Endothelial cell of umbilical vein (primary cell): ENCODE data around the gene C2orf42. TPM values are rescaled to one million over a fixed set of nuclear protein-coding genes. Genes with fewer than 3 reads are reported as not detected.
A peak's percentile ranks its signal among the peaks of the same experiment; 100 is the strongest.

Source experiments
- BruUV-seq: library from RNA; stranded (reverse); fragments of 400-500 nt; replicated peaks from 2 replicates; lab custom pipeline; 2021; lab: Mats Ljungman, UMichigan
- CTCF ChIA-PET: fragments of 300-600, 350-600 bp; sonication (Branson Sonifier 250); formaldehyde crosslinking; loops from one replicate; lab custom pipeline; 2021; ENCODE audit warnings: antibody characterized with exemption, inconsistent platforms; lab: Charles Lee
- POLR2A ChIA-PET: fragments of 300-600, 350-600 bp; sonication (Branson Sonifier 250); formaldehyde crosslinking; loops from one replicate; lab custom pipeline; 2021; ENCODE audit warnings: antibody characterized with exemption, inconsistent platforms; lab: Charles Lee
- DNase-seq: peaks from one replicate; pipeline ENCODE4 v3.0.0-alpha.2; 2011; ENCODE audit warnings: low read depth, low spot score
- FAIRE-seq: peaks from 2 replicates; lab custom pipeline; 2011; peaks lifted over from hg19 to GRCh38; lab: Jason Lieb, UNC
- H2AFZ ChIP-seq: 2 replicates; pipeline ENCODE4 v1.6.0; 2012; ENCODE audit warnings: low read depth, low read length, control low read depth, inconsistent platforms
- H3K27ac ChIP-seq: 2 replicates; pipeline ENCODE4 v1.5.1; 2011; ENCODE audit warnings: low read depth, mild to moderate bottlenecking, control low read depth, low read length, moderate library complexity; ENCODE audit not compliant: insufficient read depth
- H3K27me3 ChIP-seq, 2 experiments: 2 replicates each; pipeline versions ENCODE4 v1.6.0 to v1.6.1; 2011; ENCODE audit warnings: low read length in 2 of 2, mixed read lengths in 1 of 2; ENCODE audit not compliant: control insufficient read depth in 2 of 2, insufficient read depth in 2 of 2
- H3K36me3 ChIP-seq, 2 experiments: 2 replicates in 1 of 2; 3 replicates in 1 of 2; pipeline ENCODE4 v1.5.1; 2011; ENCODE audit warnings: low read length in 2 of 2, mild to moderate bottlenecking in 1 of 2, moderate library complexity in 1 of 2; ENCODE audit not compliant: control insufficient read depth in 2 of 2, insufficient read depth in 2 of 2; ENCODE audit errors: extremely low read depth in 1 of 2
- H3K4me1 ChIP-seq: 3 replicates; pipeline ENCODE4 v1.5.1; 2011; ENCODE audit warnings: mild to moderate bottlenecking, low read length; ENCODE audit not compliant: control insufficient read depth, insufficient read depth; ENCODE audit errors: extremely low read depth
- H3K4me2 ChIP-seq: 2 replicates; pipeline ENCODE4 v1.6.1; 2011; ENCODE audit warnings: low read length, control low read depth, mixed read lengths; ENCODE audit not compliant: insufficient read depth
- H3K4me3 ChIP-seq, 3 experiments: fragments of 200-600 bp in 1 of 3; sonication (generic), shearing (Covaris generic) in 1 of 3; replicated peaks in 1 of 3; 2 replicates each; pipeline ENCODE4 v1.5.1; 2011 to 2016; ENCODE audit warnings: control low read depth in 3 of 3, low read length in 3 of 3, mild to moderate bottlenecking in 2 of 3, inconsistent platforms in 1 of 3, low read depth in 1 of 3, moderate library complexity in 1 of 3; ENCODE audit not compliant: insufficient read depth in 1 of 3
- H3K79me2 ChIP-seq: 2 replicates; pipeline ENCODE4 v1.6.0; 2012; ENCODE audit warnings: low read length, inconsistent platforms; ENCODE audit not compliant: control insufficient read depth, insufficient read depth
- H3K9ac ChIP-seq: replicated peaks from 2 replicates; pipeline ENCODE3; 2011; ENCODE audit warnings: low read length, control low read depth; ENCODE audit not compliant: insufficient read depth; ENCODE audit errors: extremely low read depth
- H3K9me1 ChIP-seq: replicated peaks from 3 replicates; pipeline ENCODE4 v1.6.0; 2011; ENCODE audit warnings: mild to moderate bottlenecking, low read length; ENCODE audit not compliant: control insufficient read depth, insufficient read depth; ENCODE audit errors: extremely low read depth
- H3K9me3 ChIP-seq: replicated peaks from 2 replicates; pipeline ENCODE4 v1.5.1; 2012; ENCODE audit warnings: low read length, inconsistent platforms; ENCODE audit not compliant: control insufficient read depth, insufficient read depth
- H4K20me1 ChIP-seq: replicated peaks from 2 replicates; pipeline ENCODE3; 2011; ENCODE audit warnings: mild to moderate bottlenecking, low read length; ENCODE audit not compliant: control insufficient read depth, insufficient read depth; ENCODE audit errors: extremely low read depth
- EZH2 ChIP-seq: IDR thresholded peaks from 2 replicates; pipeline ENCODE4 v1.6.1; 2012; ENCODE audit warnings: borderline replicate concordance, low read depth, mild to moderate bottlenecking, moderate library complexity, low read length, inconsistent platforms; ENCODE audit not compliant: severe bottlenecking
- FOS ChIP-seq: IDR thresholded peaks from 2 replicates; pipeline ENCODE4 v1.6.1; 2011; ENCODE audit warnings: mild to moderate bottlenecking, low read length, moderate library complexity, borderline replicate concordance; ENCODE audit not compliant: insufficient read depth
- GATA2 ChIP-seq: IDR thresholded peaks from 2 replicates; pipeline ENCODE4 v1.7.0; 2011; ENCODE audit warnings: low read depth, mild to moderate bottlenecking, moderate library complexity, mixed read lengths, low read length; ENCODE audit not compliant: insufficient read length, insufficient read depth
- JUN ChIP-seq: IDR thresholded peaks from 2 replicates; pipeline ENCODE4 v1.6.1; 2011; ENCODE audit warnings: borderline replicate concordance, low read depth; ENCODE audit not compliant: insufficient read length, insufficient read depth
- MAX ChIP-seq: IDR thresholded peaks from 2 replicates; pipeline ENCODE4 v1.6.1; 2011; ENCODE audit not compliant: insufficient read depth, insufficient read length
- MYC ChIP-seq: IDR thresholded peaks from one replicate; pipeline ENCODE4 v1.6.1; 2011; ENCODE audit warnings: mild to moderate bottlenecking, low read depth, low read length
- POLR2A ChIP-seq: IDR thresholded peaks from 2 replicates; pipeline ENCODE4 v1.6.1; 2012; ENCODE audit warnings: low read depth, mild to moderate bottlenecking, control low read depth, low read length
- POLR2AphosphoS5 ChIP-seq: IDR thresholded peaks from 2 replicates; pipeline ENCODE4 v1.6.1; 2012; ENCODE audit warnings: low read depth, mild to moderate bottlenecking, control low read depth, low read length, moderate library complexity; ENCODE audit not compliant: insufficient read depth
- dilution Hi-C: fragments of 300-500 bp; cut with MboI; formaldehyde crosslinking; loops from one replicate; pipeline ENCODE4 v1.15.0; 2019; ENCODE audit warnings: low sequenced_read_pairs; ENCODE audit not compliant: extremely low pct_ligation_motif_present
- intact Hi-C: fragments of 100-400 bp; cut with micrococcal nuclease; formaldehyde crosslinking; loops from one replicate; pipeline ENCODE4 v1.10.0; 2022
- polyA plus RNA-seq, 4 experiments: library from polyadenylated mRNA; depleted of rRNA in 3 of 4; stranded (reverse) in 3 of 4; unstranded in 1 of 4; fragments of >200 nt; gene quantifications; 2 replicates each; pipeline versions ENCODE4 v1.2.1 to v1.2.3, GENCODE V29; 2011 to 2012; ENCODE audit warnings: missing spikeins in 1 of 4
- total RNA-seq: library from RNA; stranded (reverse); gene quantifications from 2 replicates; pipeline ENCODE4 v1.2.3, GENCODE V29; 2021
- TF ChIP-seq, protein P1 (sequence below), 2 donors: IDR thresholded peaks; 1 replicate in 1 of 2; 2 replicates in 1 of 2; pipeline ENCODE4 v1.5.1; 2011; ENCODE audit warnings: low read length in 2 of 2, mild to moderate bottlenecking in 2 of 2, moderate library complexity in 2 of 2, control low read depth in 1 of 2, inconsistent platforms in 1 of 2, low read depth in 1 of 2; ENCODE audit not compliant: insufficient read depth in 1 of 2; ENCODE audit errors: extremely low read depth in 1 of 2

C2orf42 gene
- total and polyA plus RNA-seq, 2 donors (not counting 3 experiments of a cell fraction or from before 2014, with no cell fraction given) = 7.9 to 13.1 TPM

- Histone ChIP-seq H3K9me3 (no peaks in the 10 kb centered on the region), H4K20me1 (no peaks in the 10 kb centered on the region), H3K4me3 (peak overlapping the region in 1 of 3 experiments; percentile 38), H3K9ac (peak overlapping the region; percentile 64), H3K27ac (peak overlapping the region; percentile 69), H3K36me3 (no peaks in the 10 kb centered on the region), H3K27me3 (no peaks in the 10 kb centered on the region), H3K4me2 (peak overlapping the region; percentile 57), H3K79me2 (no peaks in the 10 kb centered on the region), H2AFZ (peak overlapping the region; percentile 13), H3K4me1 (peaks cover 40% of the 10 kb centered on the region), H3K9me1 (no peaks in the 10 kb centered on the region)
- DNase-seq (no peak), FAIRE-seq (no peak)
- CTCF ChIA-PET = interaction anchor here (1.0 to 2.5 kb wide), 7 partner anchors 10 to 219 kb away, joined by 3 to 10 read pairs (median 6); no protein-coding TSS in a partner anchor
- TF ChIP-seq FOS (no peak), MYC (no peak), POLR2A (no peak), JUN (no peak), GATA2 (no peak), MAX (no peak), EZH2 (no peak), POLR2AphosphoS5 (no peak)
- TF ChIP-seq, protein P1, sequence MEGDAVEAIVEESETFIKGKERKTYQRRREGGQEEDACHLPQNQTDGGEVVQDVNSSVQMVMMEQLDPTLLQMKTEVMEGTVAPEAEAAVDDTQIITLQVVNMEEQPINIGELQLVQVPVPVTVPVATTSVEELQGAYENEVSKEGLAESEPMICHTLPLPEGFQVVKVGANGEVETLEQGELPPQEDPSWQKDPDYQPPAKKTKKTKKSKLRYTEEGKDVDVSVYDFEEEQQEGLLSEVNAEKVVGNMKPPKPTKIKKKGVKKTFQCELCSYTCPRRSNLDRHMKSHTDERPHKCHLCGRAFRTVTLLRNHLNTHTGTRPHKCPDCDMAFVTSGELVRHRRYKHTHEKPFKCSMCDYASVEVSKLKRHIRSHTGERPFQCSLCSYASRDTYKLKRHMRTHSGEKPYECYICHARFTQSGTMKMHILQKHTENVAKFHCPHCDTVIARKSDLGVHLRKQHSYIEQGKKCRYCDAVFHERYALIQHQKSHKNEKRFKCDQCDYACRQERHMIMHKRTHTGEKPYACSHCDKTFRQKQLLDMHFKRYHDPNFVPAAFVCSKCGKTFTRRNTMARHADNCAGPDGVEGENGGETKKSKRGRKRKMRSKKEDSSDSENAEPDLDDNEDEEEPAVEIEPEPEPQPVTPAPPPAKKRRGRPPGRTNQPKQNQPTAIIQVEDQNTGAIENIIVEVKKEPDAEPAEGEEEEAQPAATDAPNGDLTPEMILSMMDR (IDR thresholded peaks at IDR 0.05; ENCODE audit: extremely low read depth in 1 of 2, insufficient read depth in 1 of 2, low read depth in 1 of 2, low read length in 2 of 2) = no peak
- POLR2A ChIA-PET = interaction anchor here (1.0 to 2.9 kb wide), 4 partner anchors 9 to 44 kb away, joined by 3 to 13 read pairs (median 6); no protein-coding TSS in a partner anchor
- intact Hi-C loops (loop anchor here (1.0 to 2.0 kb wide), 2 partner anchors 9 to 46 kb away; partner anchors contain the start of gene PCBP1), dilution Hi-C loops (no loop called here)
- BruUV-seq = no TSS peak
Observed at GRCh38 chr2:70133127-70133452, 57.7 kb downstream of the C2orf42 start.
